Caco-2 (cell line): ENCODE data around the gene PRPF38A. TPM values are rescaled to one million over a fixed set of nuclear protein-coding genes. Genes with fewer than 3 reads are reported as not detected.

Experiments used
- BruUV-seq: library from RNA; stranded (reverse); fragments of 400-500 nt; replicated peaks from 2 replicates; lab custom pipeline; 2021; lab: Mats Ljungman, UMichigan
- CTCF ChIA-PET: fragments of 300-600 bp; sonication (Branson Sonifier 250); formaldehyde crosslinking; loops from one replicate; lab custom pipeline; 2022; ENCODE audit warnings: antibody characterized with exemption; lab: Charles Lee
- POLR2A ChIA-PET: fragments of 300-600 bp; sonication (Branson Sonifier 250); formaldehyde crosslinking; loops from one replicate; lab custom pipeline; 2022; ENCODE audit warnings: antibody characterized with exemption; lab: Charles Lee
- DNase-seq, 2 experiments: peaks; one replicate each; pipeline versions ENCODE4 v3.0.0 to v3.0.0-alpha.2; 2020 to 2022
- H3K27me3 ChIP-seq: replicated peaks from 2 replicates; pipeline ENCODE4 v1.6.0; 2011; ENCODE audit warnings: low read length; ENCODE audit not compliant: control insufficient read depth, insufficient read depth
- H3K36me3 ChIP-seq: 2 replicates; pipeline ENCODE4 v1.5.1; 2011; ENCODE audit warnings: low read length; ENCODE audit not compliant: control insufficient read depth, insufficient read depth
- H3K4me1 ChIP-seq: fragments of 250-450 bp; sonication (Bioruptor Pico); 2 replicates; pipeline ENCODE4 v1.5.1; 2020; ENCODE audit warnings: mild to moderate bottlenecking
- H3K4me3 ChIP-seq: 2 replicates; pipeline ENCODE4 v1.5.1; 2011; ENCODE audit warnings: low read depth, mild to moderate bottlenecking, control low read depth, low read length
- H3K9me3 ChIP-seq: fragments of 250-450 bp; sonication (Bioruptor Pico); 2 replicates; pipeline ENCODE4 v1.5.1; 2020; ENCODE audit warnings: mild to moderate bottlenecking, moderate library complexity
- H3K27ac Mint-ChIP-seq: one replicate; pipeline ENCODE4 v1.8.0; 2022; ENCODE audit warnings: mixed read lengths; ENCODE audit not compliant: unreplicated experiment
- H3K27me3 Mint-ChIP-seq: one replicate; pipeline ENCODE4 v1.8.0; 2022; ENCODE audit warnings: mixed read lengths; ENCODE audit not compliant: insufficient read depth, unreplicated experiment
- H3K36me3 Mint-ChIP-seq: one replicate; pipeline ENCODE4 v1.8.0; 2022; ENCODE audit warnings: mild to moderate bottlenecking, mixed read lengths; ENCODE audit not compliant: insufficient read depth, unreplicated experiment
- H3K4me1 Mint-ChIP-seq: one replicate; pipeline ENCODE4 v1.8.0; 2022; ENCODE audit warnings: low read depth, mixed read lengths; ENCODE audit not compliant: unreplicated experiment
- H3K4me3 Mint-ChIP-seq: one replicate; pipeline ENCODE4 v1.8.0; 2022; ENCODE audit warnings: mild to moderate bottlenecking, moderate library complexity, mixed read lengths; ENCODE audit not compliant: unreplicated experiment
- H3K9me3 Mint-ChIP-seq: one replicate; pipeline ENCODE4 v1.8.0; 2022; ENCODE audit warnings: mixed read lengths; ENCODE audit not compliant: unreplicated experiment
- intact Hi-C: fragments of 100-400 bp; cut with micrococcal nuclease; formaldehyde crosslinking; loops from one replicate; pipeline ENCODE4 v1.10.0; 2022; ENCODE audit not compliant: unreplicated experiment
- total RNA-seq: library from RNA; stranded (reverse); gene quantifications from 2 replicates; pipeline ENCODE4 v1.2.3, GENCODE V29; 2022
- TF ChIP-seq, protein P1 (sequence below), 2 experiments: fragments of 200-600 bp in 1 of 2; IDR thresholded peaks; 1 replicate in 1 of 2; 2 replicates in 1 of 2; pipeline versions ENCODE4 v1.5.1 to v1.8.0; 2011 to 2022; ENCODE audit warnings: antibody characterized with exemption in 1 of 2, control low read depth in 1 of 2, inconsistent platforms in 1 of 2, low read depth in 1 of 2, low read length in 1 of 2, mild to moderate bottlenecking in 1 of 2, moderate library complexity in 1 of 2; ENCODE audit not compliant: insufficient read depth in 1 of 2, severe bottlenecking in 1 of 2, unreplicated experiment in 1 of 2

Gene PRPF38A
- total RNA-seq, 1 experiment from 2014 or later, result 43.1 TPM

DNA sequence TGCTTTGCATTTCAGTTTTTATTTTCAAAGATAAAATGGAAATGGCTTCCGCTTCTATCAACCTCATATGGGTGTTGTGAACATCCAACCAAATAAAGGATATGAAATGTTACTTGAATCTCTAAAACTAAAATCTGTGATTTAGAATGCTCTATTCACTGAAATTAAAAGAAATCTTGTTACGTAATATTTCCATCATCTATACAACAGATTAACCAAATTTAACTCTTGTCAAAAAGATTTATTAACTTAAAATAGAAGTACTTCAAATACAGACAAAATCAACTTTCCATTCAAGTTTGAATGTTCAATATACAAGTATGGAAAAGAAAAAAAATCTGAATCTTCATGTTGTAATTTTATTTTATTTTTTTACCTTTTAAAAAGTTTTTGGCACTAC lies 18.7 kb downstream of the PRPF38A start:
- intact Hi-C loops, result no loop called here
- POLR2A ChIA-PET, result no interaction called here
- BruUV-seq, result no TSS peak

DNA sequence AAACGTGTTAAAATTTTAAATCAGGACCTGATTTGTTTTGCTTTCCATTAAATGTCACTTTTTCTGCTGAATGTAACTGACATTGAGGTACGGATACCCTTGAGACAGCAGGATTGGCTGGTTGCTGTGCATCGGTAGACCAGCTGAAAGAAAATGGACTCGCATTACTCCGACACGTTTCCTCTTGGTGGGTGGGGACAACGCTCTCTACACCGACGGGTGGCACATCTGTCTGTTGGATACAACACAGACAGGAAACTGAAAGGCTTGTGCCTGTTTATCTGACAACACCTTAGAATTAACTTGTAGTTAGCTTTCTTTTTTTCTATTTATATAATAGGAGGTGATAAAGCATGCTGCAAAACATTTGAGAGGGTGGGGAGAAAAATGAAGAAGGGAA lies 19.4 kb downstream of the PRPF38A start:
- POLR2A ChIA-PET, result no interaction called here
- TF ChIP-seq, protein P1, sequence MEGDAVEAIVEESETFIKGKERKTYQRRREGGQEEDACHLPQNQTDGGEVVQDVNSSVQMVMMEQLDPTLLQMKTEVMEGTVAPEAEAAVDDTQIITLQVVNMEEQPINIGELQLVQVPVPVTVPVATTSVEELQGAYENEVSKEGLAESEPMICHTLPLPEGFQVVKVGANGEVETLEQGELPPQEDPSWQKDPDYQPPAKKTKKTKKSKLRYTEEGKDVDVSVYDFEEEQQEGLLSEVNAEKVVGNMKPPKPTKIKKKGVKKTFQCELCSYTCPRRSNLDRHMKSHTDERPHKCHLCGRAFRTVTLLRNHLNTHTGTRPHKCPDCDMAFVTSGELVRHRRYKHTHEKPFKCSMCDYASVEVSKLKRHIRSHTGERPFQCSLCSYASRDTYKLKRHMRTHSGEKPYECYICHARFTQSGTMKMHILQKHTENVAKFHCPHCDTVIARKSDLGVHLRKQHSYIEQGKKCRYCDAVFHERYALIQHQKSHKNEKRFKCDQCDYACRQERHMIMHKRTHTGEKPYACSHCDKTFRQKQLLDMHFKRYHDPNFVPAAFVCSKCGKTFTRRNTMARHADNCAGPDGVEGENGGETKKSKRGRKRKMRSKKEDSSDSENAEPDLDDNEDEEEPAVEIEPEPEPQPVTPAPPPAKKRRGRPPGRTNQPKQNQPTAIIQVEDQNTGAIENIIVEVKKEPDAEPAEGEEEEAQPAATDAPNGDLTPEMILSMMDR (IDR thresholded peaks at IDR 0.05; ENCODE audit: insufficient read depth in 1 of 2, low read depth in 1 of 2, low read length in 1 of 2, severe bottlenecking in 1 of 2, unreplicated experiment in 1 of 2), result no peak
- H3K36me3 Mint-ChIP-seq, result peaks cover 36% of the 10 kb centered on the region
- intact Hi-C loops, result no loop called here
- Histone ChIP-seq H3K4me3 (no peak overlapping the region), H3K27me3 (no peaks in the 10 kb centered on the region), H3K9me3 (no peaks in the 10 kb centered on the region), H3K4me1 (no peaks in the 10 kb centered on the region), H3K36me3 (no peaks in the 10 kb centered on the region)
- CTCF ChIA-PET, result no interaction called here
- no peak for DNase-seq
- BruUV-seq, result no TSS peak
- no peaks in the 10 kb centered on the region for H3K27me3 Mint-ChIP-seq
- no peak overlapping the region for H3K4me3 Mint-ChIP-seq
- no peak overlapping the region for H3K27ac Mint-ChIP-seq
- H3K4me1 Mint-ChIP-seq, result no peaks in the 10 kb centered on the region
- no peaks in the 10 kb centered on the region for H3K9me3 Mint-ChIP-seq

More for the DNA sequence above, 18.7 kb downstream of the PRPF38A start:
- Mint-ChIP-seq H3K4me1 (no peaks in the 10 kb centered on the region), H3K36me3 (peaks cover 40% of the 10 kb centered on the region), H3K4me3 (no peak overlapping the region), H3K9me3 (no peaks in the 10 kb centered on the region), H3K27ac (no peak overlapping the region), H3K27me3 (no peaks in the 10 kb centered on the region)
- no peaks in the 10 kb centered on the region for H3K36me3 ChIP-seq
- TF ChIP-seq, protein P1 (IDR thresholded peaks at IDR 0.05; ENCODE audit: insufficient read depth in 1 of 2, low read depth in 1 of 2, low read length in 1 of 2, severe bottlenecking in 1 of 2, unreplicated experiment in 1 of 2), result no peak
- no peaks in the 10 kb centered on the region for H3K4me1 ChIP-seq
- H3K9me3 ChIP-seq, result no peaks in the 10 kb centered on the region
- no peaks in the 10 kb centered on the region for H3K27me3 ChIP-seq
- no peak for DNase-seq
- CTCF ChIA-PET, result no interaction called here
- H3K4me3 ChIP-seq, result no peak overlapping the region

GRCh38 chr1:52424231-52424636 lies 19.8 kb downstream of the PRPF38A start:
- DNase-seq, result no peak
- Histone ChIP-seq H3K4me1 (no peaks in the 10 kb centered on the region), H3K4me3 (no peak overlapping the region), H3K9me3 (no peaks in the 10 kb centered on the region), H3K27me3 (no peaks in the 10 kb centered on the region), H3K36me3 (no peaks in the 10 kb centered on the region)
- no TSS peak for BruUV-seq
- intact Hi-C loops, result no loop called here
- H3K9me3 Mint-ChIP-seq, result no peaks in the 10 kb centered on the region
- peaks cover 32% of the 10 kb centered on the region for H3K36me3 Mint-ChIP-seq
- ChIA-PET POLR2A (no interaction called here), CTCF (no interaction called here)
- TF ChIP-seq, protein P1 (IDR thresholded peaks at IDR 0.05; ENCODE audit: insufficient read depth in 1 of 2, low read depth in 1 of 2, low read length in 1 of 2, severe bottlenecking in 1 of 2, unreplicated experiment in 1 of 2), result no peak
- no peak overlapping the region for H3K27ac Mint-ChIP-seq
- no peak overlapping the region for H3K4me3 Mint-ChIP-seq
- H3K27me3 Mint-ChIP-seq, result no peaks in the 10 kb centered on the region
- H3K4me1 Mint-ChIP-seq, result no peaks in the 10 kb centered on the region
